KMS-11 (cell line): Measurements from ENCODE around the gene MSL1.

ENCODE experiments used
- H2AFZ ChIP-seq: fragments of 200-600 bp; sonication (generic); 2 replicates; pipeline ENCODE4 v1.6.1; 2016; ENCODE audit warnings: antibody characterized with exemption, mixed run types, low read depth
- H3K27ac ChIP-seq: fragments of 200-600 bp; sonication (generic); 2 replicates; pipeline ENCODE4 v1.6.1; 2016; ENCODE audit warnings: mild to moderate bottlenecking, mixed run types
- H3K27me3 ChIP-seq: fragments of 200-600 bp; sonication (generic); 2 replicates; pipeline ENCODE4 v1.6.1; 2017; ENCODE audit warnings: mild to moderate bottlenecking, low read depth, mixed run types, moderate library complexity; ENCODE audit not compliant: insufficient read depth
- H3K36me3 ChIP-seq: fragments of 200-600 bp; sonication (generic); 2 replicates; pipeline ENCODE4 v1.6.1; 2017; ENCODE audit warnings: mild to moderate bottlenecking, mixed run types; ENCODE audit not compliant: insufficient read depth
- H3K4me1 ChIP-seq: fragments of 200-600 bp; sonication (generic); 2 replicates; pipeline ENCODE4 v1.6.1; 2016; ENCODE audit warnings: mild to moderate bottlenecking, low read depth, mixed run types; ENCODE audit not compliant: poor library complexity, severe bottlenecking
- H3K4me2 ChIP-seq: fragments of 200-600 bp; sonication (generic); 2 replicates; pipeline ENCODE4 v1.7.0; 2016; ENCODE audit warnings: mild to moderate bottlenecking, mixed run types
- H3K4me3 ChIP-seq: fragments of 200-600 bp; sonication (generic); IDR thresholded peaks from 2 replicates; pipeline ENCODE4 v1.6.1; 2017; ENCODE audit warnings: low read depth, low read length, mixed read lengths; ENCODE audit not compliant: insufficient read depth
- H3K79me2 ChIP-seq: fragments of 200-600 bp; sonication (generic); 2 replicates; pipeline ENCODE4 v1.6.1; 2016; ENCODE audit warnings: low read depth, mixed run types; ENCODE audit not compliant: insufficient read depth
- H3K9ac ChIP-seq: fragments of 200-600 bp; sonication (generic); 2 replicates; pipeline ENCODE4 v1.6.1; 2016; ENCODE audit warnings: mild to moderate bottlenecking, mixed run types
- H4K20me1 ChIP-seq: fragments of 200-600 bp; sonication (generic); 2 replicates; pipeline ENCODE4 v1.6.1; 2016; ENCODE audit warnings: mild to moderate bottlenecking, mixed run types; ENCODE audit not compliant: insufficient read depth
- CTCF ChIP-seq: fragments of 200-600 bp; sonication (generic); conservative IDR thresholded peaks from 2 replicates; pipeline ENCODE4 v1.6.1; 2017; ENCODE audit warnings: low read depth, mild to moderate bottlenecking, antibody characterized with exemption, low read length, moderate library complexity, mixed read lengths

The MSL1 gene

GRCh38 chr17:40122136-40122998, 596 bp downstream of the MSL1 start:
- H3K4me1 ChIP-seq = peaks cover 32% of the 10 kb centered on the region
- H3K27me3 ChIP-seq = no peaks in the 10 kb centered on the region
- no peak for TF ChIP-seq CTCF
- peak overlapping the region; percentile 83; the same call in 1 of the 2 replicates for H2AFZ ChIP-seq
- H3K36me3 ChIP-seq = 0 out of 2 replicates have a peak, but pooled peaks cover 4% of the 10 kb centered on the region
- H4K20me1 ChIP-seq = peaks cover 13% of the 10 kb centered on the region
- peak overlapping the region; percentile 69 for H3K4me3 ChIP-seq
- H3K79me2 ChIP-seq = peaks cover 62% of the 10 kb centered on the region
- H3K9ac ChIP-seq = peak overlapping the region; percentile 91
- H3K4me2 ChIP-seq = peak overlapping the region; percentile 83
- H3K27ac ChIP-seq = peak overlapping the region; percentile 69

DNA sequence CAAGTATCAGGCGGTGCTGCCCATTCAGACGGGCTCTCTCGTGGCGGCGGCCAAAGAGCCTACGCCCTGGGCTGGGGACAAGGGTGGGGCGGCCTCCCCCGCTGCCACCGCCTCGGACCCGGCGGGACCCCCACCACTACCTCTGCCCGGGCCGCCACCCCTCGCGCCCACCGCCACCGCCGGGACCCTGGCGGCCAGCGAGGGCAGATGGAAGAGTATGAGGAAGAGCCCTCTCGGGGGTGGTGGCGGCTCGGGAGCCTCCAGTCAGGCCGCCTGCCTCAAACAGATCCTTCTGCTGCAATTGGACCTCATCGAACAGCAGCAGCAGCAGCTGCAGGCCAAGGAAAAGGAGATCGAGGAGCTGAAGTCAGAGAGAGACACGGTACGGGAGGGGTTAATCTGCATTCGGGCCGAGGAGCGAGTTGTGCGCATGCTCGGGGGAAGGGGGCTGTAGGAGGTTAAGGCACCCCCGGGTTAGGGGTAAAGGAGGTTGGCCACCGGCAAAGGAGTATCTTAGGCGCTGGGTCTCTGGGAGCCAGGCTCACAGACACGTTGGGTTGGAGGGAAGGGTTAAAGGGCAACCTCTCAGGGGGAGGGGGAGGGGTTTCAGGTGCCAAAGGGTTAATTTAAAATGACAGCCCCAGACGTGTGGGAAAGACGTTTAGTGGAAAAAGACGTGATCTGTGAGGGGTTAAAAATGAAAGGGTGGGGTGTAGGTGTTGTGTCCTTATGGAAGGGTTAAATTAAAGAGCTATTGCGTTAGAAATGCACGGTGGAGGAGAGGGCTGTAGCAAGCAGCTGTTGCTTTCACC, 1.4 kb downstream of the MSL1 start:
- 0 out of 2 replicates have a peak, but pooled peaks cover 4% of the 10 kb centered on the region for H3K36me3 ChIP-seq
- peak overlapping the region; percentile 69 for H3K27ac ChIP-seq
- no peaks in the 10 kb centered on the region for H3K27me3 ChIP-seq
- TF ChIP-seq CTCF = 0 out of 2 replicates have a peak, but pooled peaks have one; percentile 28
- H3K9ac ChIP-seq = peak overlapping the region; percentile 91
- peak overlapping the region; percentile 42; the same call in 1 of the 2 replicates for H2AFZ ChIP-seq
- peaks cover 32% of the 10 kb centered on the region for H3K4me1 ChIP-seq
- H3K79me2 ChIP-seq = peaks cover 70% of the 10 kb centered on the region
- peak overlapping the region; percentile 83 for H3K4me2 ChIP-seq
- H3K4me3 ChIP-seq = peak overlapping the region; percentile 69
- peaks cover 13% of the 10 kb centered on the region for H4K20me1 ChIP-seq

DNA sequence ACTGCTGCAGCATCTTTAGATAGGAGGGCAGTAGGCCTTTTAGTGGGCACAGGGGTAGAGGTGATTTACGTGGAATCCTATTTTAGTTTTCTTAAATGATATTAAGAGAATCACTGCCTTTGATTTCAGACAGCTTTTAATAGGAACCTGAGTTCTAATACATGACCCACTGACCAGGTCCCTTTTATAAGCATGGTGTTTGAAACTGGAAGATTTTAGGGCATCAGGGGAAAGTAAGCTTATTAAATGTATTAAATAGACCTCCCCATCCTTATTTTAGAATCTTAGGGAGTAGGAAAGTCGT, 2.0 kb downstream of the MSL1 start:
- peak overlapping the region; percentile 83 for H3K4me2 ChIP-seq
- no peak for TF ChIP-seq CTCF
- peaks cover 74% of the 10 kb centered on the region for H3K79me2 ChIP-seq
- H2AFZ ChIP-seq = no peak overlapping the region
- peak overlapping the region; percentile 6 for H3K4me3 ChIP-seq
- peak overlapping the region; percentile 69; the same call in 1 of the 2 replicates for H3K27ac ChIP-seq
- H4K20me1 ChIP-seq = peaks cover 13% of the 10 kb centered on the region
- H3K9ac ChIP-seq = peak overlapping the region; percentile 91; the same call in 1 of the 2 replicates
- H3K27me3 ChIP-seq = no peaks in the 10 kb centered on the region
- H3K4me1 ChIP-seq = peaks cover 32% of the 10 kb centered on the region
- H3K36me3 ChIP-seq = 0 out of 2 replicates have a peak, but pooled peaks cover 5% of the 10 kb centered on the region

DNA sequence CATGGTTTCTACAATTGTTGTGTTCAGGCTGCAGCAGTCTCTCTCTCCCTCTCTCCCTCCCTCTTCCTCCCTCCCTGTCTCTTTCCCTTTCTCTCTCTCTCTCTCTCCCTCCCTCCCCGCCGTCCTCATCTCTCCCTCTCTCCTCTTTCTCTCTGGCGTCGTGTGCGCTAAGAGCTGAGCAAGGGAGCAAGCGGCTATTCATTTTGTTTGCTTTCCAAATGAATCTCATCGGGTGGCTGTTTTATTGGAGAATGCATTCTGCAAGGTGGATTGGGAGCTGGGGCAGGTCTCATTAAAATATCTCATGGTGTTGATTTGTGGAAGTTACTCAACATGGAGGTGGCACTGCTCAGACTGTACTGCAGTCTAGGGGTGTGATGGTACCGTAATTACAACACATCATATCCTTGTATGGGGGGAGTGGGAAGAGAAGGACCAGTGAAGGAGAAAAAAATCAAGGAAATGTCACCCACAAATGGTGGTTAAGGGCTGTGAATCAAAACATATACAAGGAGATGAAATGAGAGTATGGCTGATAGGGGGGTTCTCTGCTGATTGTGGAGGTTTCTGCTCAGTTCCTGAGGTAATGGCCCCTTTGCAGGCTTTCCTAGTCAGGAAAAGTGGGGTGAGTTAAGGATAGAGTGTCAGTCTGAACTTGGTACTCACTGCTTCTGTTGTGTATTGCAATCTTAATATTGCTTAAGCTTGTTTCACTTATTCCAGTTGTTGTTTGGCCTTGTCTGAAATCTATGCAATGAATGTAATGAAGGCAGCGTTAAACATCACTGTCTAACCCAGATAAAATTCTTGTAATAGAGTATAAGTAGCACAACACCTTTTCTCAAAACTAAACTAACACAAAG, 2.7 kb downstream of the MSL1 start:
- peak overlapping the region; percentile 10; the same call in 1 of the 2 replicates for H3K27ac ChIP-seq
- TF ChIP-seq CTCF = no peak
- peaks cover 32% of the 10 kb centered on the region for H3K4me1 ChIP-seq
- peaks cover 13% of the 10 kb centered on the region for H4K20me1 ChIP-seq
- H3K36me3 ChIP-seq = 0 out of 2 replicates have a peak, but pooled peaks cover 12% of the 10 kb centered on the region
- H3K79me2 ChIP-seq = peaks cover 74% of the 10 kb centered on the region
- H2AFZ ChIP-seq = no peak overlapping the region
- no peaks in the 10 kb centered on the region for H3K27me3 ChIP-seq
- H3K9ac ChIP-seq = peak overlapping the region; percentile 91; the same call in 1 of the 2 replicates
- no peak overlapping the region for H3K4me3 ChIP-seq
- H3K4me2 ChIP-seq = peak overlapping the region; percentile 83
